Epithelial cell of proximal tubule (primary cell): ENCODE data around the gene CCSER1. TPM values are rescaled to one million over a fixed set of nuclear protein-coding genes. Genes with fewer than 3 reads are reported as not detected.

Experiments
- DNase-seq: peaks from one replicate; pipeline ENCODE4 v3.0.0-alpha.2; 2011; ENCODE audit warnings: low read depth
- H3K4me3 ChIP-seq: 2 replicates; pipeline ENCODE4 v1.5.1; 2011; ENCODE audit warnings: low read depth, mild to moderate bottlenecking, low read length
- total RNA-seq: library from RNA; depleted of rRNA; stranded (reverse); fragments of >200 nt; gene quantifications from 2 replicates; pipeline ENCODE4 v1.2.3, GENCODE V29; 2015
- TF ChIP-seq, protein P1 (sequence below): conservative IDR thresholded peaks from 2 replicates; pipeline ENCODE4 v1.5.1; 2012; ENCODE audit warnings: low read depth, mild to moderate bottlenecking, low read length

CCSER1 gene
- total RNA-seq, 1 donor from 2014 or later = not detected

DNA sequence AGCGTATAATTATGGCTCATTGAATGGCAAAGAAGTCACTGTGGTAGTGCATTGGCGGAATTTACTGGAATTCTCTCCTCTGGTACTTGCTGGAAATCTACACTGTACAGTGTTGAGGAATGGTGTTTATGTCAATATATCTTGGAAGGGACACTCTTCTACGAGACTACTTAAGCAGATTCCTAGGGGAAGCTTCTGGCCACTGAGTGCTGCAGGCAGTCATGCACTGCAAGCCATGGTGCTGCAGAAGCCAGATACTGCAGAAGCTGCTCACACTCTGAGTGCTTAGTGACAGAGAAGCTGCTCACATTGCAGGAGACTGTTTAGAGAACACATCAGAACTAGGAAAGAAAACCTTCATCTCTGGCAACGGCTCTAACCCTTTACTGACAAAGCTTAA, 725.0 kb downstream of the CCSER1 start:
- DNase-seq = no peak
- no peak overlapping the region for H3K4me3 ChIP-seq
- TF ChIP-seq, protein P1, sequence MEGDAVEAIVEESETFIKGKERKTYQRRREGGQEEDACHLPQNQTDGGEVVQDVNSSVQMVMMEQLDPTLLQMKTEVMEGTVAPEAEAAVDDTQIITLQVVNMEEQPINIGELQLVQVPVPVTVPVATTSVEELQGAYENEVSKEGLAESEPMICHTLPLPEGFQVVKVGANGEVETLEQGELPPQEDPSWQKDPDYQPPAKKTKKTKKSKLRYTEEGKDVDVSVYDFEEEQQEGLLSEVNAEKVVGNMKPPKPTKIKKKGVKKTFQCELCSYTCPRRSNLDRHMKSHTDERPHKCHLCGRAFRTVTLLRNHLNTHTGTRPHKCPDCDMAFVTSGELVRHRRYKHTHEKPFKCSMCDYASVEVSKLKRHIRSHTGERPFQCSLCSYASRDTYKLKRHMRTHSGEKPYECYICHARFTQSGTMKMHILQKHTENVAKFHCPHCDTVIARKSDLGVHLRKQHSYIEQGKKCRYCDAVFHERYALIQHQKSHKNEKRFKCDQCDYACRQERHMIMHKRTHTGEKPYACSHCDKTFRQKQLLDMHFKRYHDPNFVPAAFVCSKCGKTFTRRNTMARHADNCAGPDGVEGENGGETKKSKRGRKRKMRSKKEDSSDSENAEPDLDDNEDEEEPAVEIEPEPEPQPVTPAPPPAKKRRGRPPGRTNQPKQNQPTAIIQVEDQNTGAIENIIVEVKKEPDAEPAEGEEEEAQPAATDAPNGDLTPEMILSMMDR = no peak

DNA sequence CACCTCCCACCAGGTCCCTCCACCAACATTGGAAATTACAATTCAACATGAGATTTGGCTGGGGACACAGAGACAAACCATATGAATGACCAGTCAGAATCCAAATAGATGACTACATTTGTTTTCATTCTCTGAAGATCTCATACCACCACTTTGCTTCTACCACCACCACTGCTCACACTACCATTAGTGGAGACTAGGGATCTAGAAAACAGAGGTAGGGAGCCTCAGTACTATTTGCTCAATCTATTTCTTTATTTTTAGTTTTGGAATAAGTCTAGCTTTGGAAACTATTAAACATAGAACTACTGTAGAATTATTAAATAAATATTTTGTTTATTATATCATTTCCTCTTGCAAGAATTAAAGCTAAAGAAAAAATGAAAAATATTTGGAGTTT, 727.9 kb downstream of the CCSER1 start:
- H3K4me3 ChIP-seq = no peak overlapping the region
- DNase-seq = no peak

DNA sequence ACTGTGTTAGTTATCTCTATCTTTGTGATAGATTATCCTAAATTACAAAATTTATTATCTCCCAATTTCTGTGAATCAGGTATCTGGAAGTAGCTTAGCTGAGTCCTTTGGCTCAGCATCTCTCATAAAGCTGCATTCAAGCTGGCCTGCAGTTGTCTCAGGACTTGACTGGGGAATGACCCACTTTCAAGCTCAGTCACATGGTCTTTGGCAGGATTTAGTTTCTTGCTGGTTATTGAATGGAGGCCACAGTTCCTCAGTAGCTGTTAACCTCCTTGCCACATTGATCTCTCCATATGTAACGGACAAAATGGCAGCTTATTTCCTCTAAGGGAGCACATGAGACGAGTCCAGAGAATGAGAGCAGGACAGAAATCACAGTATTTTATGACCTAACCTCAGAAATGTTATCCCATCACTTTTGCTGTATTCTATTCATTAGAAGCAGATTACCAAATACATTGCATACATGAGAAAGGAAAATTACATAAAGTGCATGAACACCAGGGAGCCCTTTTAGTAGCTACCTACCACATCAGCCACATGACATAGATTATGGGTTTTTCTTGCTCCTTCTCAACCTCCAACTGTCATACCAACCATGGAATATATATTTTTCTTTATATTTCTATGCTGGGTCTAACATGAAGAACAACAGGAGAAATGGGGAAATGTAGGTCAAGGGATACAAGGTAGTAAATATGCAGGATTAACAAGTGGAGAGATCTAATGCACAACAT, 730.1 kb downstream of the CCSER1 start:
- no peak overlapping the region for H3K4me3 ChIP-seq
- no peak for DNase-seq
- TF ChIP-seq, protein P1 = no peak

More for the DNA sequence above, 727.9 kb downstream of the CCSER1 start:
- TF ChIP-seq, protein P1 = no peak

DNA sequence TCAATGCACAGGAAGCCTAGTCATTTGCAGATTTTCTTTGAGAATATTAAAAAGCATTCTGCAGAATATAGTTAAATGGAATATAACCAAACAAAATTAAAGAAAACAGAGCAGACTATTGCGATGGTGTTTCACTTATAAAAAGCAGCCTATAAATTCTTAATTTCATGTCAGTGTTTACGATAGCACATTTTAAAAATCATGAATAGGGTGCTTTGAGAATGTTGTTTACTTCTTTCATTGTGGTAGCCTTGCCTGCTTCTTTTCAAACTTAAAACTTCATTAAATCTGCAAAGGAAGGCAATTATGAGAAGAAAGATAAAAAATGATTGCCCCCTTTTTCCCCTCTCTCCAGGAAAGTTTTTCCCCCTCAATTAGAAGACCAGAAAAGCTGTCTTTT, 748.6 kb downstream of the CCSER1 start:
- no peak for DNase-seq
- TF ChIP-seq, protein P1 = no peak
- H3K4me3 ChIP-seq = no peak overlapping the region

DNA sequence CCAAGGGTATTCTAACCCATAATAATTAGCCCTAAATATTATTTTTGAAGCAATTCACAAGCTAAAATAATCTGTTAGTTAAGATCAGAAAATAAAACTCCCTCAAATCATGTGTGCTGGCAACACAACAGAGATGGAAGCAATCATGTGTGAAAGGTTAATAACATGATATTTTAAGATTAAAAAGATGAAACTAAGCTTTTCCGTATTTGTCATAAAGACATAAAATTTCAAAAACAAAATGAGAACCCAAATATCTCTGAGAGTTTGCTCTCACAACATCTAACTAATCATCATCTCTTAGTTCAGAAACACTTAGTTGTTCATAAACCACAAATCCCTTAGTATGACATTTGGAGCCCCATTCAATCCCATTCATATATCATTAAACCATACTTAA, 749.1 kb downstream of the CCSER1 start:
- TF ChIP-seq, protein P1 = no peak
- no peak overlapping the region for H3K4me3 ChIP-seq
- no peak for DNase-seq

DNA sequence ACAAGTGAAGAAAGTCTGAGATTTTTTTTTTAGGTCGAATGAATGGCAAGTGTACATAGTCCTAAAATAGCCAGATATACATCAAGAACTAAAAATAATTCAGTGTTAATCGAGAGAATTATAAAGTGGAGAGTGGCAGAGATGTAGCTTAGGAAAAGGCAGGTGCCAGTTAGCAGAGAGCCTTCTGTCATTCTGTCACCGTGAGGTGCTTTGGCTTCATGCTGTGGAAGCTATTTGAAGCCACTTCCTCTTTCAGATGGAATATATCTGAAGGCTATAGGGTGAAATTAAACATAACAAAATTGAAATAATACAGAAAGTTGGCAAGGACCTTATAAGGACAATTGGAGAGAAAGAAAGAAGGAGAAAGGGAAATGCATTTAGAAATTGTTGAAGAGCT, 756.3 kb downstream of the CCSER1 start:
- no peak for DNase-seq
- H3K4me3 ChIP-seq = no peak overlapping the region
- TF ChIP-seq, protein P1 = no peak

DNA sequence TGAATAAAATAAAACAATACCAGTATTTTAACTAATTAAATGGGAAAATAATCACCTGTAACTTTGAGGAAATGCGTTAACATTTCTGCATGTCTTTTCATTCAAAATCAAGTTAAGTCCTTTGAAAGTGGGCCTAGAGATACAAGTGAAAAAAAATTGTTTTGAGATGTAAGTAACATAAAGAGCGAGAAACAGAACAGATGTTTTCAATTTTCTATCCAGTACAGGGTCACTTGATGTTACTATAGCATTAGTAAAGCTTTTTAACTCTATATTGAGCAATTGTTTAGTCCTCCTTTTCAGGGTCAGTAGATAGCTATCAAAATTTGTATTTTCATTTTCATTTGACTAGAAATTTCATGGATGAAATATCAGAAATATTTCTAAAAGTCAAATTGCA, 761.4 kb downstream of the CCSER1 start:
- TF ChIP-seq, protein P1 = no peak
- no peak overlapping the region for H3K4me3 ChIP-seq
- no peak for DNase-seq
